D721Med (cell line): Measurements from ENCODE around the gene MED27.

Experiments
- DNase-seq: peaks from one replicate; pipeline ENCODE4 v3.0.0; 2011; ENCODE audit warnings: low spot score; ENCODE audit not compliant: insufficient read length
- FAIRE-seq: peaks from 2 replicates; lab custom pipeline; 2011; peaks lifted over from hg19 to GRCh38; lab: Jason Lieb, UNC
- TF ChIP-seq, protein P1 (sequence below): IDR thresholded peaks from 2 replicates; pipeline ENCODE4 v1.5.1; 2012; ENCODE audit warnings: mild to moderate bottlenecking, control low read depth; ENCODE audit not compliant: insufficient read depth; ENCODE audit errors: missing control alignments

MED27 gene

DNA sequence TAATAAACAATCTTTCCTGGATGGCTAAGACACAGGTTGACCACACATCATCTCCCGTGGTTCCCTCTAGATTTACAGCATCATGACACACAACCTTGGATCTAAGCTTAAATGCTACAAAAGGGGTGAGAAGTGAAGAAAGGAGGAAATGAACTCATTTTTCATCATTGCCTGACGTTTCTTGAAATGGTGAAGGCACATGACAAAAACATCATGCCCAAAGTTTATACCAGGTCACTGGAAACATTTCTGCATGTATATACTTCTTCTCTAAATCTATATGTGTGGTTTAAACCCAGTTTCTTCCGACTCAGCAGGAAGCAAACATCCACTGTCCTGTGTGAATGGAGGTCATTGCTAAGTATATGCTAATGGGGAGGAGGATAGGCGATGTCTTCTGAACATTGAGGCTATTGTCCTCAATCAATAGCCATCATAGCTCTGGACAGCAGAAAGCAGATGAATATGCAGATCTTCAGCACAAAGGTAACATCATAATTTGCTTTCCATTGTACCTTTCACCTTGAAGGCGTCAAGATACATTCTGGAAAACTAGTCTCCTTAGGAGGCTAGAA, 137.4 kb downstream of the MED27 start:
- TF ChIP-seq, protein P1, sequence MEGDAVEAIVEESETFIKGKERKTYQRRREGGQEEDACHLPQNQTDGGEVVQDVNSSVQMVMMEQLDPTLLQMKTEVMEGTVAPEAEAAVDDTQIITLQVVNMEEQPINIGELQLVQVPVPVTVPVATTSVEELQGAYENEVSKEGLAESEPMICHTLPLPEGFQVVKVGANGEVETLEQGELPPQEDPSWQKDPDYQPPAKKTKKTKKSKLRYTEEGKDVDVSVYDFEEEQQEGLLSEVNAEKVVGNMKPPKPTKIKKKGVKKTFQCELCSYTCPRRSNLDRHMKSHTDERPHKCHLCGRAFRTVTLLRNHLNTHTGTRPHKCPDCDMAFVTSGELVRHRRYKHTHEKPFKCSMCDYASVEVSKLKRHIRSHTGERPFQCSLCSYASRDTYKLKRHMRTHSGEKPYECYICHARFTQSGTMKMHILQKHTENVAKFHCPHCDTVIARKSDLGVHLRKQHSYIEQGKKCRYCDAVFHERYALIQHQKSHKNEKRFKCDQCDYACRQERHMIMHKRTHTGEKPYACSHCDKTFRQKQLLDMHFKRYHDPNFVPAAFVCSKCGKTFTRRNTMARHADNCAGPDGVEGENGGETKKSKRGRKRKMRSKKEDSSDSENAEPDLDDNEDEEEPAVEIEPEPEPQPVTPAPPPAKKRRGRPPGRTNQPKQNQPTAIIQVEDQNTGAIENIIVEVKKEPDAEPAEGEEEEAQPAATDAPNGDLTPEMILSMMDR = no peak
- FAIRE-seq = no peak
- DNase-seq = no peak

GRCh38 chr9:131937451-131937850, 142.2 kb downstream of the MED27 start:
- no peak for FAIRE-seq
- TF ChIP-seq, protein P1 = no peak
- DNase-seq = no peak

- TF ChIP-seq, protein P1 = no peak
Measured at GRCh38 chr9:131936929-131937328, 142.7 kb downstream of the MED27 start.

DNA sequence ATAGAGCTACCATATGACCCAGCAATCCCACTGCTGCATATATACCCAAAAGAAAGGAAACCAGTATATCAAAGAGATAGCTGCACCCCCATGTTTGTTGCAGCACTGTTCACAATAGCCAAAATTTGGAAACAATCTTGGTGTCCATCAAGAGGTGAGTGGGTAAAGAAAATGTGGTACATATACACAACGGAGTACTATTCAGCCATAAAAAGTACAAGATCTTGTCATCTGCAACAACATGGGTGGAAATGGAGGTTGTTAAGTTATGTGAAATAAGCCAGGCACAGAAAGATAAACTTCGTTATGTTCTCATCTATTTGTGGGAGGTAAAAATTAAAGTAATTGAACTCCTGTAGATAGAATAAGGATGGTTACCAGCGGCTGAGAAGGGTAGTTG, 145.0 kb downstream of the MED27 start:
- FAIRE-seq = no peak
- DNase-seq = no peak
- TF ChIP-seq, protein P1 = no peak

More at GRCh38 chr9:131936929-131937328, 142.7 kb downstream of the MED27 start:
- no peak for FAIRE-seq
- no peak for DNase-seq

GRCh38 chr9:131927091-131927490, 152.6 kb downstream of the MED27 start:
- TF ChIP-seq, protein P1 = no peak
- FAIRE-seq (no peak), DNase-seq (no peak)

DNA sequence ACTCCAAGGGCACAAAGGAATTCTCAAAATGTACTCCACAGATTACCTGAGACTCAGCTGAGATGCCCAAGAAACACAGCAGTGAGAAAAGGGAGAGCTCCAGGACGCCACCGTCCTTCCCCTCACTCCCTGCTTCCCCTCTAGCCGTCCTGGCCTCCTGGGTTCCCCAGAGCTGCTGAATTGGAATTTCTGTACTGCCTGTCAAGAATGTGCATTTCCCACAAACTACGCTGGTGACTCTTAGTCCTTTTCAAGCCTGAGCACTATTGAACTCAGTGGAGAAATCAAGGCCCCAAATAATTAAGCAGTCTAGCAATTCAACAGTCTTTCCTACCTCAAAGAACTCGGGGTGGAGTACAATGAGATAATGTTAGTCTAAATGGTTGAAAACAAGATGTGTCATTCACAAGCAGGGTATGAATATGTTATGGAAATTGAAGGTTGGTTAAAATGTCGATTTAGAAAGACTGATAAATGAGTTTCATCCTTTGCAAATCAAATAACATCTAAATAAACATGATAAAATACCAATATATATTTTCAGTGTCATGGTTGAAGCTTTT, 153.2 kb downstream of the MED27 start:
- no peak for FAIRE-seq
- TF ChIP-seq, protein P1 = no peak

GRCh38 chr9:131925677-131926177, 153.9 kb downstream of the MED27 start:
- no peak for DNase-seq
- FAIRE-seq = no peak
- TF ChIP-seq, protein P1 = no peak

More for the DNA sequence above, 153.2 kb downstream of the MED27 start:
- no peak for DNase-seq
